ENCODE data around the gene OXSR1.

OXSR1 gene

DNA sequence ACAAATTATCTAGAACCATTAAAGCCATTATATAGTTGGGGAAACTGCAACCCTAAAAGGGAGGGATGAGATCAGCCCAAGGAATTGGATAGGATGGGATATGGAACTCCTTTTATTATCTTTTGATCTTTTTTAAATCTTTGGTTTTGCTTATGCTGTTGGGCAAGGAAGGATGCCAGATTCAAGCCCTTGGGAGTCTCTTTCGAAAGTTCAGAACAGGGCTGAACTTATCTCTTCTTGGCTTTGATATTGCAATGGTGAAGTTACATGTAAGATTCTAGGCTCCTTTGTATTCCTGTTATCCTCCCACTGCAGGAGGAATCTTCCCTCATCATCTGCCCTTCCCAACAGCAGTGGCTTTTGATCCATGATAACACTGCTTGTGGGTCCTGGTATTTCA is 90.3 kb downstream of the OXSR1 start:
- Histone ChIP-seq H3K9me3 (ENCODE audit: insufficient read depth, low read depth, low read length) (no peaks in the 10 kb centered on the region), H2AFZ (ENCODE audit: low read length) (no peak overlapping the region), H3K36me3 (ENCODE audit: insufficient read depth, low read length) (peaks cover 58% of the 10 kb centered on the region; the same call in 1 of the 2 replicates), H3K4me1 (ENCODE audit: insufficient read depth, low read length, poor library complexity, severe bottlenecking) (no peaks in the 10 kb centered on the region), H3K9ac (ENCODE audit: low read depth, low read length, poor library complexity, severe bottlenecking) (no peak overlapping the region), H3K27me3 (ENCODE audit: insufficient read depth, low read length, poor library complexity, severe bottlenecking) (no peaks in the 10 kb centered on the region), H4K20me1 (ENCODE audit: insufficient read depth, low read length, poor library complexity, severe bottlenecking) (no peaks in the 10 kb centered on the region), H3F3A (ENCODE audit: low read depth) (no peaks in the 10 kb centered on the region), H3K4me3 (ENCODE audit: low read length, poor library complexity, severe bottlenecking) (no peak overlapping the region), H3K79me2 (ENCODE audit: insufficient read depth, low read length) (no peaks in the 10 kb centered on the region), H3K9me2 (replicated peaks; ENCODE audit: low read depth, low read length) (no peaks in the 10 kb centered on the region), H3K4me2 (ENCODE audit: low read depth, low read length, poor library complexity, severe bottlenecking) (no peak overlapping the region)
- TF ChIP-seq, protein P1, sequence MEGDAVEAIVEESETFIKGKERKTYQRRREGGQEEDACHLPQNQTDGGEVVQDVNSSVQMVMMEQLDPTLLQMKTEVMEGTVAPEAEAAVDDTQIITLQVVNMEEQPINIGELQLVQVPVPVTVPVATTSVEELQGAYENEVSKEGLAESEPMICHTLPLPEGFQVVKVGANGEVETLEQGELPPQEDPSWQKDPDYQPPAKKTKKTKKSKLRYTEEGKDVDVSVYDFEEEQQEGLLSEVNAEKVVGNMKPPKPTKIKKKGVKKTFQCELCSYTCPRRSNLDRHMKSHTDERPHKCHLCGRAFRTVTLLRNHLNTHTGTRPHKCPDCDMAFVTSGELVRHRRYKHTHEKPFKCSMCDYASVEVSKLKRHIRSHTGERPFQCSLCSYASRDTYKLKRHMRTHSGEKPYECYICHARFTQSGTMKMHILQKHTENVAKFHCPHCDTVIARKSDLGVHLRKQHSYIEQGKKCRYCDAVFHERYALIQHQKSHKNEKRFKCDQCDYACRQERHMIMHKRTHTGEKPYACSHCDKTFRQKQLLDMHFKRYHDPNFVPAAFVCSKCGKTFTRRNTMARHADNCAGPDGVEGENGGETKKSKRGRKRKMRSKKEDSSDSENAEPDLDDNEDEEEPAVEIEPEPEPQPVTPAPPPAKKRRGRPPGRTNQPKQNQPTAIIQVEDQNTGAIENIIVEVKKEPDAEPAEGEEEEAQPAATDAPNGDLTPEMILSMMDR (conservative IDR thresholded peaks at IDR 0.05; ENCODE audit: low read length) = no peak
- TF ChIP-seq EZH2phosphoT487 (IDR thresholded peaks at IDR 0.05; ENCODE audit: borderline replicate concordance) = no peak

DNA sequence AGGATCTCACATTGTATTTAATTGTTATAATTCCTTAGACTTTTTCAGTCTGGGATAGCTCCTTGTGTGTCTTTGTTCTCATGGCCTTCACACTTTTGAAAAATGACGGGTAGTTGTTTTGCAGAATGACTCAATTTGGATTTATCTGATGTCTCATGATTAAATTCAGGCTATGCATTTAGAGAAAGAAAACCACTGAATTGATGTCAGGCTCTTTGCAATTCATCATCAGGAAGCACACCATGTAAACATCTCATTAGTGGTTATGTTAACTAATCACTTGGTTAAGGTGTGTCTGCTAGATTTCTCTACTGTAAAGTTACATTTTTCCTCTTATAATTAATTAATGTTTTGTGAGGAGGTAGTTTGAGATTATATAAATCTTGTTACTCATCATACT is 92.2 kb downstream of the OXSR1 start:
- peaks cover 38% of the 10 kb centered on the region; the same call in 1 of the 2 replicates for H3K36me3 ChIP-seq (ENCODE audit: insufficient read depth, low read length)
- H3K4me3 ChIP-seq (ENCODE audit: low read length, poor library complexity, severe bottlenecking) = no peak overlapping the region
- no peak overlapping the region for H3K9ac ChIP-seq (ENCODE audit: low read depth, low read length, poor library complexity, severe bottlenecking)
- no peak overlapping the region for H2AFZ ChIP-seq (ENCODE audit: low read length)
- H3K27me3 ChIP-seq (ENCODE audit: insufficient read depth, low read length, poor library complexity, severe bottlenecking) = no peaks in the 10 kb centered on the region
- H3K4me2 ChIP-seq (ENCODE audit: low read depth, low read length, poor library complexity, severe bottlenecking) = no peak overlapping the region
- H3K9me2 ChIP-seq (replicated peaks; ENCODE audit: low read depth, low read length) = no peaks in the 10 kb centered on the region
- no peaks in the 10 kb centered on the region for H4K20me1 ChIP-seq (ENCODE audit: insufficient read depth, low read length, poor library complexity, severe bottlenecking)
- no peaks in the 10 kb centered on the region for H3K9me3 ChIP-seq (ENCODE audit: insufficient read depth, low read depth, low read length)
- H3F3A ChIP-seq (ENCODE audit: low read depth) = no peaks in the 10 kb centered on the region
- no peak for TF ChIP-seq EZH2phosphoT487 (IDR thresholded peaks at IDR 0.05; ENCODE audit: borderline replicate concordance)
- TF ChIP-seq, protein P1 (conservative IDR thresholded peaks at IDR 0.05; ENCODE audit: low read length) = no peak
- H3K79me2 ChIP-seq (ENCODE audit: insufficient read depth, low read length) = no peaks in the 10 kb centered on the region
- H3K4me1 ChIP-seq (ENCODE audit: insufficient read depth, low read length, poor library complexity, severe bottlenecking) = no peaks in the 10 kb centered on the region

DNA sequence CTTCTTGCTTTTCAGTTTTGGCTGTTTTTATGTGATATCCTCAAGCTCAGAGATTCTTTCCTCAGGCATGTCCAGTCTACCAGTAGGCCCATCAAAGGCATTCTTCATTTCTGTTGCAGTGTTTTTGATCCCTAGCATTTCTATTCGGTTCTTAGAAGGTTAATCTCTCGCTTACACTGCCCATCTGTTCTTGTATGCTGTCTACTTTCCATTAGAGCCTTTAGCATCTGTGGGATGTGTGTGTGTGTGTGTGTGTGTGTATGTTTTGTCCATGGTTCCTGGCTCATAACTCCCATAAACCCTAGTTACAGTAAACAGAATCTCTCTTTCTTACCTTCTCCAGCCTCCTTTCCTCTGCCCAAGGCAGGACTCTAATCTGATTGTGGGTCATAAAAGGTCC is 95.1 kb downstream of the OXSR1 start:
- no peaks in the 10 kb centered on the region for H3K9me3 ChIP-seq (ENCODE audit: insufficient read depth, low read depth, low read length)
- H3K36me3 ChIP-seq (ENCODE audit: insufficient read depth, low read length) = peaks cover 9% of the 10 kb centered on the region; the same call in 1 of the 2 replicates
- no peaks in the 10 kb centered on the region for H3K79me2 ChIP-seq (ENCODE audit: insufficient read depth, low read length)
- H3K27me3 ChIP-seq (ENCODE audit: insufficient read depth, low read length, poor library complexity, severe bottlenecking) = no peaks in the 10 kb centered on the region
- no peak overlapping the region for H3K4me3 ChIP-seq (ENCODE audit: low read length, poor library complexity, severe bottlenecking)
- H2AFZ ChIP-seq (ENCODE audit: low read length) = no peak overlapping the region
- H3K4me1 ChIP-seq (ENCODE audit: insufficient read depth, low read length, poor library complexity, severe bottlenecking) = peaks cover 7% of the 10 kb centered on the region
- TF ChIP-seq, protein P1 (conservative IDR thresholded peaks at IDR 0.05; ENCODE audit: low read length) = no peak
- no peak for TF ChIP-seq EZH2phosphoT487 (IDR thresholded peaks at IDR 0.05; ENCODE audit: borderline replicate concordance)
- H3F3A ChIP-seq (ENCODE audit: low read depth) = no peaks in the 10 kb centered on the region
- H3K9me2 ChIP-seq (replicated peaks; ENCODE audit: low read depth, low read length) = no peaks in the 10 kb centered on the region
- no peaks in the 10 kb centered on the region for H4K20me1 ChIP-seq (ENCODE audit: insufficient read depth, low read length, poor library complexity, severe bottlenecking)
- H3K9ac ChIP-seq (ENCODE audit: low read depth, low read length, poor library complexity, severe bottlenecking) = no peak overlapping the region
- no peak overlapping the region for H3K4me2 ChIP-seq (ENCODE audit: low read depth, low read length, poor library complexity, severe bottlenecking)

Measured in Loucy (cell line).